Karpas-422 (cell line): ENCODE measurements around the gene SNX24. TPM values are rescaled to one million over a fixed set of nuclear protein-coding genes. Genes with fewer than 3 reads are reported as not detected.

Experiments
- DNase-seq: peaks from one replicate; pipeline ENCODE4 v3.0.0-alpha.2; 2015
- H2AFZ ChIP-seq: fragments of 200-600 bp; sonication (generic); 2 replicates; pipeline ENCODE4 v1.6.1; 2014; ENCODE audit warnings: antibody characterized with exemption, low read length, mixed read lengths
- H3K27ac ChIP-seq: fragments of 200-600 bp; sonication (generic); 2 replicates; pipeline ENCODE4 v1.5.1; 2014; ENCODE audit warnings: mild to moderate bottlenecking, low read length, moderate library complexity
- H3K27me3 ChIP-seq: fragments of 200-600 bp; sonication (generic); 2 replicates; pipeline ENCODE4 v1.6.1; 2014; ENCODE audit warnings: low read length, mixed read lengths
- H3K36me3 ChIP-seq: fragments of 200-600 bp; sonication (generic); 2 replicates; pipeline ENCODE4 v1.6.1; 2014; ENCODE audit warnings: low read length, mixed read lengths; ENCODE audit not compliant: insufficient read depth
- H3K4me1 ChIP-seq: fragments of 200-600 bp; sonication (generic); 2 replicates; pipeline ENCODE4 v1.6.1; 2014; ENCODE audit warnings: mild to moderate bottlenecking, low read length, mixed read lengths
- H3K4me2 ChIP-seq: fragments of 200-600 bp; sonication (generic); 2 replicates; pipeline ENCODE4 v1.6.1; 2014; ENCODE audit warnings: low read length, low read depth, mild to moderate bottlenecking; ENCODE audit not compliant: poor library complexity, severe bottlenecking
- H3K4me3 ChIP-seq: fragments of 200-600 bp; sonication (generic); 2 replicates; pipeline ENCODE4 v1.5.1; 2014; ENCODE audit warnings: mild to moderate bottlenecking, antibody characterized with exemption, low read length, mixed read lengths
- H3K79me2 ChIP-seq: fragments of 200-600 bp; sonication (generic); 2 replicates; pipeline ENCODE4 v1.6.1; 2014; ENCODE audit warnings: mild to moderate bottlenecking, low read length, mixed read lengths
- H3K9ac ChIP-seq: fragments of 200-600 bp; sonication (generic); 2 replicates; pipeline ENCODE4 v1.6.0; 2014; ENCODE audit warnings: low read length
- H3K9me2 ChIP-seq: fragments of 200-600 bp; sonication (generic), shearing (Covaris generic); replicated peaks from 2 replicates; pipeline ENCODE4 v1.6.0; 2014; ENCODE audit warnings: mild to moderate bottlenecking, low read length, moderate library complexity; ENCODE audit not compliant: insufficient read depth
- H3K9me3 ChIP-seq: fragments of 300-700, 200-600 bp; sonication (generic); 2 replicates; pipeline ENCODE4 v1.6.1; 2014; ENCODE audit warnings: low read length, mixed read lengths
- H4K20me1 ChIP-seq: fragments of 200-600 bp; sonication (generic); 2 replicates; pipeline ENCODE4 v1.6.1; 2014; ENCODE audit warnings: mild to moderate bottlenecking, antibody characterized with exemption, low read length, low read depth; ENCODE audit not compliant: insufficient read depth
- total RNA-seq: library from RNA; depleted of rRNA; stranded (reverse); fragments of >200 nt; shearing (Covaris generic); gene quantifications from 2 replicates; pipeline ENCODE4 v1.2.3, GENCODE V29; 2014; ENCODE audit warnings: low replicate concordance

The SNX24 gene
- total RNA-seq, 1 experiment from 2014 or later = not detected

DNA sequence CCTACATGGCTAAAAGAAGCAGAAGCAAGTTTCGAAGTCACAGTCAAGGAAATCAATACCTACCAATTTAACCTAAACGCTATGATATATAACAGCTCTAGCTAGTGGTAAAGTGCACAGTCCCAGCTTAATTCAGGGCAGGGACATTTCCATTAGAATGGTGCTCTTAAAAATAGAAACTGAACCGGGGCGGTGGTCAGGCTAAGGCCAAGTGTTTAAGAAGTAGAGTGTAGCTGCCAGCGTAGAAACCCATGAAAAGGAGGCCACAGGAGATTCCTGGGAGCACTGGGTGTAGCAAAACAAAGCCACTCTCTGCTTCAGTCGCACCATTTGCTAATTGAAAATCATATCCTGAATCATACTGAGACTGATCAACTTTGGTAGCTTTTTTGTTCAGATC lies 162.3 kb downstream of the SNX24 start:
- H3K4me3 ChIP-seq = no peak overlapping the region
- H3K4me1 ChIP-seq = no peaks in the 10 kb centered on the region
- no peaks in the 10 kb centered on the region for H3K79me2 ChIP-seq
- no peaks in the 10 kb centered on the region for H3K27me3 ChIP-seq
- H3K36me3 ChIP-seq = no peaks in the 10 kb centered on the region
- H3K9me3 ChIP-seq = no peaks in the 10 kb centered on the region
- no peak overlapping the region for H3K9ac ChIP-seq
- H3K4me2 ChIP-seq = no peak overlapping the region
- no peaks in the 10 kb centered on the region for H4K20me1 ChIP-seq
- H2AFZ ChIP-seq = no peak overlapping the region
- H3K9me2 ChIP-seq = no peaks in the 10 kb centered on the region
- no peak overlapping the region for H3K27ac ChIP-seq
- DNase-seq = no peak

DNA sequence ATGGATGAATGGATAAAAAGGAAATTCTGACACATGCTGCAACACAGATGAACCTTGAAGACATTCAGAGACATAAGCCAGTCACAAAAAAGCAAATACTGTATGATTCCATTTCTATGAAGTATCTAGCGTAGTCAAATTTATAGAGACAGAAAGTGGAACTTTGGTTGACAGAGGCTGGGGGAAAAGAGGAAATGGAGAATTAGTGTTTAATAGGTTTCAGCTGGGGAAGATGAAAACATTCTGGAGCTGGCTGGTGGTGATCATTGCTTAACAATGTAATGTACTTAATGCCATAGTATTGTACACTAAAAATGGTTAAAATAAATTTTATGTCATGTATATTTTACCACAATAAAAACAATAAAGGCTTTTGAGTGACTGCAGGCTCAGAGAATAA lies 166.9 kb downstream of the SNX24 start:
- Histone ChIP-seq H3K9ac (no peak overlapping the region), H3K4me1 (no peaks in the 10 kb centered on the region), H3K36me3 (no peaks in the 10 kb centered on the region), H3K9me3 (no peaks in the 10 kb centered on the region), H4K20me1 (no peaks in the 10 kb centered on the region), H3K4me3 (no peak overlapping the region), H2AFZ (no peak overlapping the region), H3K79me2 (no peaks in the 10 kb centered on the region), H3K4me2 (no peak overlapping the region), H3K9me2 (no peaks in the 10 kb centered on the region), H3K27ac (no peak overlapping the region), H3K27me3 (no peaks in the 10 kb centered on the region; the same call in 1 of the 2 replicates)
- DNase-seq = peak; percentile 45

- Histone ChIP-seq H3K9me2 (no peaks in the 10 kb centered on the region), H3K4me3 (no peak overlapping the region), H4K20me1 (no peaks in the 10 kb centered on the region), H3K79me2 (no peaks in the 10 kb centered on the region), H3K9ac (no peak overlapping the region), H2AFZ (no peak overlapping the region), H3K4me2 (no peak overlapping the region), H3K27ac (no peak overlapping the region), H3K9me3 (no peaks in the 10 kb centered on the region), H3K4me1 (no peaks in the 10 kb centered on the region), H3K36me3 (no peaks in the 10 kb centered on the region), H3K27me3 (no peaks in the 10 kb centered on the region; the same call in 1 of the 2 replicates)
- no peak for DNase-seq
Measured at GRCh38 chr5:123014689-123015088, 169.3 kb downstream of the SNX24 start.

DNA sequence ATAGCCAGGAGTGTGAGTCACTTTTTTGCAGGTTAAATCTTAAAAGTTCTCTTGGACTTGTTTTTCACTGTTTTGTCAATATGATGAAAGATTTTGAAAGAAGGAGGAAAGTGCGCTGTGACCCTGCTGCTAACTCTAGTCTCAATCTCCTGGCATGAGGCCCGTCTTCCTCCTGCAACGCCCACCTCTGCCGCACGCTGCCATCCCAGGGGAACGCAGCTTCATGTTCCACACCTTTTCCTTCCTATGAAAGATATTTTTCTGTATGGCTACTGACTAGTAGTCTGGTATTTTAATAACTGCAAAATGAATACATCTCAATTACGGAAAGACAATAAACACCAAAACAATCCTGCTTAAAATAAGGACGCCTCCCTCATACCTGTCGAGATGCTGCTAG lies 182.8 kb downstream of the SNX24 start:
- Histone ChIP-seq H3K4me1 (no peaks in the 10 kb centered on the region), H3K4me2 (no peak overlapping the region), H3K27ac (no peak overlapping the region), H3K9me3 (no peaks in the 10 kb centered on the region), H3K27me3 (no peaks in the 10 kb centered on the region), H2AFZ (no peak overlapping the region), H3K9ac (no peak overlapping the region), H4K20me1 (no peaks in the 10 kb centered on the region), H3K9me2 (no peaks in the 10 kb centered on the region), H3K79me2 (no peaks in the 10 kb centered on the region), H3K4me3 (no peak overlapping the region), H3K36me3 (no peaks in the 10 kb centered on the region)
- DNase-seq = no peak

- H3K27me3 ChIP-seq = no peaks in the 10 kb centered on the region
- H3K36me3 ChIP-seq = no peaks in the 10 kb centered on the region
Measured at GRCh38 chr5:123033157-123033671, 187.8 kb downstream of the SNX24 start.

GRCh38 chr5:123035360-123035917 lies 190.0 kb downstream of the SNX24 start:
- Histone ChIP-seq H3K4me2 (no peak overlapping the region), H3K79me2 (no peaks in the 10 kb centered on the region), H3K36me3 (no peaks in the 10 kb centered on the region), H3K9me3 (no peaks in the 10 kb centered on the region), H4K20me1 (no peaks in the 10 kb centered on the region), H3K4me1 (no peaks in the 10 kb centered on the region), H3K27ac (no peak overlapping the region), H3K9me2 (no peaks in the 10 kb centered on the region), H3K27me3 (no peaks in the 10 kb centered on the region), H3K9ac (no peak overlapping the region), H2AFZ (no peak overlapping the region), H3K4me3 (no peak overlapping the region)
- no peak for DNase-seq

More at GRCh38 chr5:123033157-123033671, 187.8 kb downstream of the SNX24 start:
- H3K4me1 ChIP-seq = no peaks in the 10 kb centered on the region
- no peaks in the 10 kb centered on the region for H4K20me1 ChIP-seq
- no peaks in the 10 kb centered on the region for H3K9me3 ChIP-seq
- DNase-seq = no peak
- H2AFZ ChIP-seq = no peak overlapping the region
- H3K9ac ChIP-seq = no peak overlapping the region
- H3K4me3 ChIP-seq = no peak overlapping the region
- no peaks in the 10 kb centered on the region for H3K9me2 ChIP-seq
- H3K27ac ChIP-seq = no peak overlapping the region
- H3K79me2 ChIP-seq = no peaks in the 10 kb centered on the region
- no peak overlapping the region for H3K4me2 ChIP-seq

GRCh38 chr5:123035918-123036390 lies 190.5 kb downstream of the SNX24 start:
- Histone ChIP-seq H3K4me3 (no peak overlapping the region), H3K9me3 (no peaks in the 10 kb centered on the region), H3K79me2 (no peaks in the 10 kb centered on the region), H3K9ac (no peak overlapping the region), H2AFZ (no peak overlapping the region), H3K4me2 (no peak overlapping the region), H3K27me3 (no peaks in the 10 kb centered on the region), H3K36me3 (no peaks in the 10 kb centered on the region), H4K20me1 (no peaks in the 10 kb centered on the region), H3K4me1 (no peaks in the 10 kb centered on the region), H3K27ac (no peak overlapping the region), H3K9me2 (no peaks in the 10 kb centered on the region)
- no peak for DNase-seq

DNA sequence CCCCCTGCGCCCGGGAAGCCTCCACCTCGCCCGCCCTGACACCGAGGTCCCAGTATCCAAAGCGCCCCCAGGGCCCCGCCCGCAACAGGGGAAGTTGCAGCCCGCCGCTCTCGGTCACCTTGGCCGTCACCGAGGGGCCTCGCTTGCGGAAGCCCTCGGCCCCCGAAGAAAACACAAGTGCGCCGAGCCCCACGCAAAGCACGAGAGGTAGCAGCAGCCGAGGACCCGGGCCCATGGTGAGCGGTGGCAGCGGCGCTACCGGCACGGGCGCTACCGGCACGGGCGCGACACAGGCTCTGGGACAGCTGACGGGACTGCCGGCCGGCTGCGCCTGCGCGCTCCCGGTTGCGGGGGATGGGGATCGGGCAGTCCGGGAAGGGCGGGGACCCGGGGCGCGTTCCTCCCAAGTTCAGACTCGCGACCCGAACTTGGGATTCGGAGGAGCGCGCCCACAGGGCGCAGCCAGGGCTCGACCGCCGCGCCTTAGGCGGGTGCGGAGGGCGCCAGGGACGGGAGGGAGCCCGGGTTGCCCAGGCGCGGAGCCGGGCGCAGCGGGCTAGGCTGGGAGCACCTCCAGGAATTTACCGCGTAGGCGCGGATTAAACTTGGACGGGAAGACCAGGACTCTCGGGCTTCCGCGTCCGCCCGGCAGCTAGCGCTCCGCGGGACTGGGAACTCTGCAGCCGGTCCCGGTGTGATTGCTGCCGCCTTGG lies 191.1 kb downstream of the SNX24 start, which contains the start of gene PPIC:
Gene PPIC (minus strand): TSS at position 335 of the 713 bp plus-strand sequence. CDS start 100 bp downstream, at position 235.
- Histone ChIP-seq H3K4me2 (no peak within 1 kb of the TSS), H2AFZ (no peak within 1 kb of the TSS), H4K20me1 (no peaks in the 10 kb centered on the region), H3K4me3 (no peak within 1 kb of the TSS), H3K9me2 (no peaks in the 10 kb centered on the region), H3K9ac (no peak within 1 kb of the TSS), H3K27ac (no peak within 1 kb of the TSS), H3K27me3 (no peaks in the 10 kb centered on the region), H3K9me3 (no peaks in the 10 kb centered on the region), H3K4me1 (no peaks in the 10 kb centered on the region), H3K79me2 (no peaks in the 10 kb centered on the region), H3K36me3 (no peaks in the 10 kb centered on the region)
- DNase-seq = no peak
